DND-41 (cell line): ENCODE results near the gene SETBP1.

Experiments
- ATAC-seq: fragments of 200-7000 bp; cut with Tn5 transposase; 3 replicates; pipeline ENCODE4 v1.9.1; 2021; ENCODE audit warnings: low read depth; ENCODE audit not compliant: insufficient read depth
- DNase-seq: peaks from one replicate; pipeline ENCODE4 v3.0.0-alpha.2; 2020
- H2AFZ ChIP-seq: 2 replicates; pipeline ENCODE4 v1.6.0; 2012; ENCODE audit warnings: low read depth, low read length
- H3K27ac ChIP-seq: 2 replicates; pipeline ENCODE4 v1.5.1; 2012; ENCODE audit warnings: low read length, inconsistent platforms
- H3K27me3 ChIP-seq: fragments of 200-600 bp; sonication (generic); 2 replicates; pipeline ENCODE4 v1.6.0; 2012; ENCODE audit warnings: low read length, mild to moderate bottlenecking, inconsistent platforms; ENCODE audit not compliant: insufficient read depth, poor library complexity
- H3K36me3 ChIP-seq: 2 replicates; pipeline ENCODE4 v1.5.1; 2012; ENCODE audit warnings: low read length, inconsistent platforms; ENCODE audit not compliant: insufficient read depth
- H3K4me1 ChIP-seq: 2 replicates; pipeline ENCODE4 v1.5.1; 2012; ENCODE audit warnings: mild to moderate bottlenecking, low read length; ENCODE audit not compliant: insufficient read depth
- H3K4me2 ChIP-seq: 2 replicates; pipeline ENCODE4 v1.6.0; 2012; ENCODE audit warnings: mild to moderate bottlenecking, moderate library complexity, low read length, inconsistent platforms; ENCODE audit not compliant: insufficient read depth
- H3K4me3 ChIP-seq, 2 experiments: fragments of 200-600 bp in 1 of 2; shearing (Covaris generic) in 1 of 2; 2 replicates each; pipeline ENCODE4 v1.5.1; 2012 to 2016; ENCODE audit warnings: inconsistent platforms in 2 of 2, low read length in 2 of 2, mild to moderate bottlenecking in 2 of 2, low read depth in 1 of 2, moderate library complexity in 1 of 2
- H3K79me2 ChIP-seq: 2 replicates; pipeline ENCODE4 v1.6.0; 2012; ENCODE audit warnings: low read length, inconsistent platforms; ENCODE audit not compliant: insufficient read depth
- H3K9ac ChIP-seq: 2 replicates; pipeline ENCODE4 v1.6.0; 2012; ENCODE audit warnings: low read depth, mild to moderate bottlenecking, inconsistent platforms, low read length, moderate library complexity
- H3K9me3 ChIP-seq: 2 replicates; pipeline ENCODE4 v1.5.1; 2012; ENCODE audit warnings: low read length, moderate library complexity, mild to moderate bottlenecking, inconsistent platforms; ENCODE audit not compliant: insufficient read depth, severe bottlenecking
- H4K20me1 ChIP-seq: 2 replicates; pipeline ENCODE4 v1.6.0; 2012; ENCODE audit warnings: low read length; ENCODE audit not compliant: insufficient read depth
- CTCF ChIP-seq: IDR thresholded peaks from 2 replicates; pipeline ENCODE4 v1.5.1; 2012; ENCODE audit warnings: borderline replicate concordance, low read length, moderate library complexity, mild to moderate bottlenecking; ENCODE audit not compliant: poor library complexity, severe bottlenecking; ENCODE audit errors: extremely low read depth
- EZH2 ChIP-seq: IDR thresholded peaks from 3 replicates; pipeline ENCODE4 v1.6.1; 2012; ENCODE audit warnings: borderline replicate concordance, low read depth, mild to moderate bottlenecking, moderate library complexity, low read length, inconsistent platforms; ENCODE audit not compliant: severe bottlenecking

The SETBP1 gene

GRCh38 chr18:44790860-44791259 lies 110.2 kb downstream of the SETBP1 start:
- no peaks in the 10 kb centered on the region for H3K79me2 ChIP-seq
- no peak overlapping the region for H2AFZ ChIP-seq
- H3K36me3 ChIP-seq = no peaks in the 10 kb centered on the region
- ATAC-seq (no peak), DNase-seq (no peak)
- H3K9ac ChIP-seq = no peak overlapping the region
- H3K4me3 ChIP-seq = no peak overlapping the region
- H3K4me1 ChIP-seq = no peaks in the 10 kb centered on the region
- H3K27ac ChIP-seq = no peak overlapping the region
- H3K27me3 ChIP-seq = no peaks in the 10 kb centered on the region
- H3K4me2 ChIP-seq = no peak overlapping the region
- H4K20me1 ChIP-seq = no peaks in the 10 kb centered on the region
- TF ChIP-seq CTCF = no peak
- no peak for TF ChIP-seq EZH2
- no peaks in the 10 kb centered on the region for H3K9me3 ChIP-seq

- no peak for TF ChIP-seq CTCF
- TF ChIP-seq EZH2 = no peak
- no peak overlapping the region for H3K4me2 ChIP-seq
Observed at GRCh38 chr18:44791520-44791919, 110.8 kb downstream of the SETBP1 start.

GRCh38 chr18:44792456-44793061 lies 111.9 kb downstream of the SETBP1 start:
- no peaks in the 10 kb centered on the region for H3K27me3 ChIP-seq
- H2AFZ ChIP-seq = no peak overlapping the region
- no peaks in the 10 kb centered on the region for H3K9me3 ChIP-seq
- no peak overlapping the region for H3K9ac ChIP-seq
- no peaks in the 10 kb centered on the region for H4K20me1 ChIP-seq
- H3K4me2 ChIP-seq = no peak overlapping the region
- no peaks in the 10 kb centered on the region for H3K4me1 ChIP-seq
- no peaks in the 10 kb centered on the region for H3K79me2 ChIP-seq
- H3K27ac ChIP-seq = no peak overlapping the region
- ATAC-seq = no peak
- TF ChIP-seq EZH2 (no peak), CTCF (no peak)
- no peak overlapping the region for H3K4me3 ChIP-seq
- no peak for DNase-seq
- H3K36me3 ChIP-seq = no peaks in the 10 kb centered on the region

More at GRCh38 chr18:44791520-44791919, 110.8 kb downstream of the SETBP1 start:
- H3K27ac ChIP-seq = no peak overlapping the region
- no peak overlapping the region for H2AFZ ChIP-seq
- no peaks in the 10 kb centered on the region for H3K27me3 ChIP-seq
- no peaks in the 10 kb centered on the region for H3K9me3 ChIP-seq
- no peaks in the 10 kb centered on the region for H3K4me1 ChIP-seq
- H3K79me2 ChIP-seq = no peaks in the 10 kb centered on the region
- H3K9ac ChIP-seq = no peak overlapping the region
- no peaks in the 10 kb centered on the region for H3K36me3 ChIP-seq
- no peak overlapping the region for H3K4me3 ChIP-seq
- ATAC-seq (no peak), DNase-seq (no peak)
- no peaks in the 10 kb centered on the region for H4K20me1 ChIP-seq

- DNase-seq (no peak), ATAC-seq (no peak)
- no peaks in the 10 kb centered on the region for H4K20me1 ChIP-seq
- no peaks in the 10 kb centered on the region for H3K27me3 ChIP-seq
- no peak overlapping the region for H3K4me3 ChIP-seq
- no peak overlapping the region for H2AFZ ChIP-seq
- no peak overlapping the region for H3K4me2 ChIP-seq
- no peaks in the 10 kb centered on the region for H3K79me2 ChIP-seq
- no peaks in the 10 kb centered on the region for H3K9me3 ChIP-seq
- TF ChIP-seq EZH2 = no peak
- TF ChIP-seq CTCF = no peak
- H3K36me3 ChIP-seq = no peaks in the 10 kb centered on the region
- H3K4me1 ChIP-seq = no peaks in the 10 kb centered on the region
- H3K27ac ChIP-seq = no peak overlapping the region
- H3K9ac ChIP-seq = no peak overlapping the region
Observed at GRCh38 chr18:44793194-44793593, 112.5 kb downstream of the SETBP1 start.
